Measurements from ENCODE around the gene COQ9. TPM values are rescaled to one million over a fixed set of nuclear protein-coding genes. Genes with fewer than 3 reads are reported as not detected.

COQ9 gene
- total RNA-seq, 1 experiment from 2014 or later: 69.7 TPM

DNA sequence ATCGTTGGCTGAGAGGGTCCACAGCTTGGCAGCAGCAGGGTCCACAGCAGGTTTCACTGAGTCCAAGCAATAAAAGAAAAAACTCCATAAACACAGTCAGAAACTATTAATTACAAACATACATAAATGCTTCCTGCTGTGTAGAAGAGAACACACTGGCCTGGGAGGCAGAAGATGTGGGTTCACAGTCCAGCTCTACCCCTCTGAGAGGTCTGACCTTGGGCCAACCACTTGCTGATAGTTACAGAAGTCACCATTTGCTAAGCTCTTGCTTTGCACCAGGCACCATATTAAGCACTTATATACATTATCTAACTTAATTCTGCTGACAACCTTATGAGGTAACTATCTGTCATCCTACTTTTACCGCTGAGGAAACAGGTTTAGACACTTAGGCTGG lies 14.8 kb upstream of the COQ9 start:
- intact Hi-C loops (cut with micrococcal nuclease; ENCODE audit: unreplicated experiment): no loop called here
- no peak overlapping the region for H3K4me3 ChIP-seq (ENCODE audit: low read depth, low read length, poor library complexity, severe bottlenecking)
- ChIA-PET POLR2A (ENCODE audit: low non-redundant PET) (no interaction called here), CTCF (no interaction called here)
- no peak for TF ChIP-seq CTCF (conservative IDR thresholded peaks at IDR 0.05; ENCODE audit: low read depth, low read length)
- no peak for TF ChIP-seq EZH2 (IDR thresholded peaks at IDR 0.05; ENCODE audit: borderline replicate concordance, low read depth, low read length, poor library complexity, severe bottlenecking)
- no peaks in the 10 kb centered on the region for H3K27me3 ChIP-seq (replicated peaks; ENCODE audit: insufficient read depth, low read depth, low read length, poor library complexity)
- no peak overlapping the region for H3K27ac ChIP-seq (ENCODE audit: low read depth, low read length, poor library complexity, severe bottlenecking)
- H3K9me3 ChIP-seq (ENCODE audit: low read depth, low read length, poor library complexity, severe bottlenecking): no peaks in the 10 kb centered on the region
- BruUV-seq (replicated peaks): no TSS peak
- H3K4me1 ChIP-seq (ENCODE audit: insufficient read depth, low read length, poor library complexity, severe bottlenecking): no peaks in the 10 kb centered on the region
- peaks cover 78% of the 10 kb centered on the region for H3K36me3 ChIP-seq (ENCODE audit: insufficient read depth, low read length, poor library complexity, severe bottlenecking)
- DNase-seq (ENCODE audit: low spot score): no peak

DNA sequence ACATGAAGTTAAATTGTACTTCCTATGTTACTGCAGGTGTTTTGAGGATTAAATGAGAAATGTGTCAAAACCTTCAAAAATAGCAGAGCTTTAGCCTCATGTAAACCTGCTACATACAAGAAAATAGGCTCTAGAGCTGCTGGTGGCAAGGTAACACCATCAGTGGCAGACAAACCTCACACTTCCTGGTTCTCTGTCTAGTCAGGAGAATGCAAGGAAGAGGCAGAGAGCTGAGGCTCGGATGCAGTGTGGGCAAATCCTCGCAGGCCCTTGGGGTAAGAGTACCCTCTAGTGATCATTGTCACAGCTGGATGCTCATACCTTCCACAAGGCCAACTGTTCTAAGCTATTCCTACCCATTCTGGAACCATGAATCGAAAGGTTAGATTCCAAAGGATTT lies 14.3 kb upstream of the COQ9 start:
- no peak overlapping the region for H3K4me3 ChIP-seq (ENCODE audit: low read depth, low read length, poor library complexity, severe bottlenecking)
- no peaks in the 10 kb centered on the region for H3K27me3 ChIP-seq (replicated peaks; ENCODE audit: insufficient read depth, low read depth, low read length, poor library complexity)
- CTCF ChIA-PET: no interaction called here
- H3K36me3 ChIP-seq (ENCODE audit: insufficient read depth, low read length, poor library complexity, severe bottlenecking): peaks cover 82% of the 10 kb centered on the region
- H3K27ac ChIP-seq (ENCODE audit: low read depth, low read length, poor library complexity, severe bottlenecking): no peak overlapping the region
- TF ChIP-seq CTCF (conservative IDR thresholded peaks at IDR 0.05; ENCODE audit: low read depth, low read length) (no peak), EZH2 (IDR thresholded peaks at IDR 0.05; ENCODE audit: borderline replicate concordance, low read depth, low read length, poor library complexity, severe bottlenecking) (no peak)
- POLR2A ChIA-PET (ENCODE audit: low non-redundant PET): no interaction called here
- DNase-seq (ENCODE audit: low spot score): no peak
- no TSS peak for BruUV-seq (replicated peaks)
- no peaks in the 10 kb centered on the region for H3K4me1 ChIP-seq (ENCODE audit: insufficient read depth, low read length, poor library complexity, severe bottlenecking)
- intact Hi-C loops (cut with micrococcal nuclease; ENCODE audit: unreplicated experiment): no loop called here
- no peaks in the 10 kb centered on the region for H3K9me3 ChIP-seq (ENCODE audit: low read depth, low read length, poor library complexity, severe bottlenecking)

DNA sequence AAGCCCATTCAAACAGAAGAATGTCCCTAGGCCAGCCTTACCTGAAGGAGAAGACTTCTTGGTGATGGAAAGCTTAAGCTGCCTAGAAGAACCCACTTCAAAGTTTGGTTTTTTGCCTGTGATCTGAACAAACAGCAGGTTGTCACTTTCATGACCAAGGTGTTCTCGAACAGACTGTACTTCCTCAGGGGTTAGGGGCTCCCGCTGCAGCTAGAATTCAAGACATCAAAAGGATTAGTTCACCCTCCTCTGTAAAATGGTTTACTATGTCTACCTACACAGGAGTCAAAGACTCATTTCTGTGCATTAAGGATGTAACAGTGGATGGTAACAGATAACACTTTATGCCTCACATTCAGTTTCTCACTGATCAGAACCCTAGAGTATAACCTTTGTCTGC lies 13.3 kb upstream of the COQ9 start:
- ChIA-PET CTCF (no interaction called here), POLR2A (ENCODE audit: low non-redundant PET) (no interaction called here)
- H3K4me3 ChIP-seq (ENCODE audit: low read depth, low read length, poor library complexity, severe bottlenecking): no peak overlapping the region
- intact Hi-C loops (cut with micrococcal nuclease; ENCODE audit: unreplicated experiment): no loop called here
- H3K36me3 ChIP-seq (ENCODE audit: insufficient read depth, low read length, poor library complexity, severe bottlenecking): peaks cover 81% of the 10 kb centered on the region
- TF ChIP-seq CTCF (conservative IDR thresholded peaks at IDR 0.05; ENCODE audit: low read depth, low read length) (no peak), EZH2 (IDR thresholded peaks at IDR 0.05; ENCODE audit: borderline replicate concordance, low read depth, low read length, poor library complexity, severe bottlenecking) (no peak)
- BruUV-seq (replicated peaks): no TSS peak
- H3K4me1 ChIP-seq (ENCODE audit: insufficient read depth, low read length, poor library complexity, severe bottlenecking): no peaks in the 10 kb centered on the region
- no peaks in the 10 kb centered on the region for H3K9me3 ChIP-seq (ENCODE audit: low read depth, low read length, poor library complexity, severe bottlenecking)
- H3K27ac ChIP-seq (ENCODE audit: low read depth, low read length, poor library complexity, severe bottlenecking): no peak overlapping the region
- no peak for DNase-seq (ENCODE audit: low spot score)
- H3K27me3 ChIP-seq (replicated peaks; ENCODE audit: insufficient read depth, low read depth, low read length, poor library complexity): no peaks in the 10 kb centered on the region

Data from A673 (cell line).